Neural progenitor cell (in vitro differentiated cells): ENCODE measurements around the gene ATP5MC3. TPM values are rescaled to one million over a fixed set of nuclear protein-coding genes. Genes with fewer than 3 reads are reported as not detected.

Experiments used
- DNase-seq: peaks from one replicate; pipeline ENCODE4 v3.0.0-alpha.2; 2016; ENCODE audit warnings: low spot score
- H2AFZ ChIP-seq: fragments of 200-600 bp; sonication (generic); replicated peaks from 2 replicates; pipeline ENCODE4 v1.6.1; 2016; ENCODE audit warnings: antibody characterized with exemption
- H3F3A ChIP-seq: fragments of 200-600 bp; sonication (generic); 2 replicates; pipeline ENCODE4 v1.6.1; 2016; ENCODE audit warnings: antibody characterized with exemption, low read depth
- H3K27ac ChIP-seq: fragments of 200-600 bp; sonication (generic); 2 replicates; pipeline ENCODE4 v1.5.1; 2016; ENCODE audit warnings: mild to moderate bottlenecking
- H3K27me3 ChIP-seq: fragments of 200-600 bp; sonication (generic); 2 replicates; pipeline ENCODE4 v1.6.1; 2016; ENCODE audit warnings: mild to moderate bottlenecking, moderate library complexity
- H3K36me3 ChIP-seq: fragments of 200-600 bp; sonication (generic); 2 replicates; pipeline ENCODE4 v1.5.1; 2016
- H3K4me1 ChIP-seq: fragments of 200-600 bp; sonication (generic); 2 replicates; pipeline ENCODE4 v1.6.1; 2016; ENCODE audit warnings: mixed run types
- H3K4me2 ChIP-seq: fragments of 200-600 bp; sonication (generic); 2 replicates; pipeline ENCODE4 v1.6.1; 2016
- H3K4me3 ChIP-seq: fragments of 200-600 bp; sonication (generic); 2 replicates; pipeline ENCODE4 v1.5.1; 2016
- H3K79me2 ChIP-seq: fragments of 200-600 bp; sonication (generic); 2 replicates; pipeline ENCODE4 v1.6.1; 2016; ENCODE audit warnings: low read depth
- H3K9ac ChIP-seq: fragments of 200-600 bp; sonication (generic); 2 replicates; pipeline ENCODE4 v1.6.1; 2016
- H3K9me3 ChIP-seq: fragments of 200-600 bp; sonication (generic); 2 replicates; pipeline ENCODE4 v1.5.1; 2016; ENCODE audit warnings: low read depth
- H4K20me1 ChIP-seq: fragments of 200-600 bp; sonication (generic); 2 replicates; pipeline ENCODE4 v1.6.1; 2016; ENCODE audit warnings: low read depth
- H3K27ac Mint-ChIP-seq: 3 replicates; pipeline ENCODE4 v1.8.0; 2021; ENCODE audit warnings: mixed read lengths
- H3K27me3 Mint-ChIP-seq: 2 replicates; pipeline ENCODE4 v1.8.0; 2022; ENCODE audit warnings: low read depth, mild to moderate bottlenecking, inconsistent platforms, moderate library complexity, mixed read lengths; ENCODE audit not compliant: insufficient read depth
- H3K36me3 Mint-ChIP-seq: 3 replicates; pipeline ENCODE4 v1.8.0; 2021; ENCODE audit warnings: mixed read lengths
- H3K4me1 Mint-ChIP-seq: 3 replicates; pipeline ENCODE4 v1.8.0; 2021; ENCODE audit warnings: mixed read lengths
- H3K4me3 Mint-ChIP-seq: 3 replicates; pipeline ENCODE4 v1.8.0; 2021; ENCODE audit warnings: mild to moderate bottlenecking, moderate library complexity, mixed read lengths
- H3K9me3 Mint-ChIP-seq: 3 replicates; pipeline ENCODE4 v1.8.0; 2020; ENCODE audit warnings: mixed read lengths
- CTCF ChIP-seq: fragments of 200-600 bp; sonication (generic); IDR thresholded peaks from 2 replicates; pipeline ENCODE4 v1.5.1; 2017; ENCODE audit warnings: antibody characterized with exemption, mild to moderate bottlenecking
- EZH2 ChIP-seq: fragments of 200-600 bp; sonication (generic); IDR thresholded peaks from 2 replicates; pipeline ENCODE4 v1.6.1; 2017; ENCODE audit warnings: antibody characterized with exemption, mild to moderate bottlenecking, moderate library complexity
- EZH2phosphoT487 ChIP-seq: fragments of 200-600 bp; sonication (generic); IDR thresholded peaks from 2 replicates; pipeline ENCODE4 v1.6.1; 2017; ENCODE audit warnings: antibody characterized with exemption
- total RNA-seq: library from RNA; depleted of rRNA; stranded (reverse); fragments of >200 nt; gene quantifications from 2 replicates; pipeline ENCODE4 v1.2.3, GENCODE V29; 2015; ENCODE audit warnings: low replicate concordance

Gene ATP5MC3
- total RNA-seq, 1 donor from 2014 or later: 213 TPM

- H3K4me1 Mint-ChIP-seq: peaks cover 3% of the 10 kb centered on the region
- H3K79me2 ChIP-seq: peaks cover 100% of the 10 kb centered on the region
Measured at GRCh38 chr2:175152242-175152641, 29.3 kb downstream of the ATP5MC3 start.

GRCh38 chr2:175151791-175152190 lies 29.7 kb downstream of the ATP5MC3 start:
- Histone ChIP-seq H3K27ac (no peak overlapping the region), H2AFZ (no peak overlapping the region), H3K4me2 (no peak overlapping the region), H3K9ac (no peak overlapping the region), H3K4me3 (no peak overlapping the region), H3K9me3 (no peaks in the 10 kb centered on the region), H3K79me2 (peaks cover 100% of the 10 kb centered on the region), H3F3A (no peaks in the 10 kb centered on the region), H4K20me1 (peaks cover 86% of the 10 kb centered on the region), H3K36me3 (peaks cover 16% of the 10 kb centered on the region), H3K4me1 (no peaks in the 10 kb centered on the region), H3K27me3 (no peaks in the 10 kb centered on the region)
- Mint-ChIP-seq H3K4me1 (peaks cover 3% of the 10 kb centered on the region), H3K9me3 (no peaks in the 10 kb centered on the region), H3K4me3 (no peak overlapping the region), H3K27ac (no peak overlapping the region), H3K27me3 (no peaks in the 10 kb centered on the region), H3K36me3 (peaks cover 33% of the 10 kb centered on the region)
- TF ChIP-seq EZH2 (no peak), EZH2phosphoT487 (no peak), CTCF (no peak)
- DNase-seq: no peak

More at GRCh38 chr2:175152242-175152641, 29.3 kb downstream of the ATP5MC3 start:
- H3K27ac ChIP-seq: no peak overlapping the region
- H3K36me3 ChIP-seq: peaks cover 12% of the 10 kb centered on the region
- no peak overlapping the region for H3K4me2 ChIP-seq
- Mint-ChIP-seq H3K27me3 (no peaks in the 10 kb centered on the region), H3K4me3 (no peak overlapping the region), H3K36me3 (peaks cover 38% of the 10 kb centered on the region), H3K27ac (no peak overlapping the region), H3K9me3 (peaks cover 2% of the 10 kb centered on the region)
- H3K27me3 ChIP-seq: no peaks in the 10 kb centered on the region
- H3F3A ChIP-seq: no peaks in the 10 kb centered on the region
- no peaks in the 10 kb centered on the region for H3K9me3 ChIP-seq
- H4K20me1 ChIP-seq: peaks cover 85% of the 10 kb centered on the region
- DNase-seq: no peak
- TF ChIP-seq EZH2phosphoT487: no peak
- no peak for TF ChIP-seq CTCF
- TF ChIP-seq EZH2: no peak
- H3K4me1 ChIP-seq: no peaks in the 10 kb centered on the region
- no peak overlapping the region for H3K9ac ChIP-seq
- H3K4me3 ChIP-seq: no peak overlapping the region
- H2AFZ ChIP-seq: no peak overlapping the region

- H3K27ac ChIP-seq: no peak overlapping the region
- no peak overlapping the region for H2AFZ ChIP-seq
- H3K27me3 ChIP-seq: no peaks in the 10 kb centered on the region
- peaks cover 19% of the 10 kb centered on the region for H3K36me3 ChIP-seq
- H3K27ac Mint-ChIP-seq: no peak overlapping the region
- no peak overlapping the region for H3K4me2 ChIP-seq
- no peaks in the 10 kb centered on the region for H3K27me3 Mint-ChIP-seq
- no peak for TF ChIP-seq CTCF
- no peak for TF ChIP-seq EZH2phosphoT487
- no peak for TF ChIP-seq EZH2
- no peaks in the 10 kb centered on the region for H3F3A ChIP-seq
- peaks cover 100% of the 10 kb centered on the region for H3K79me2 ChIP-seq
- H3K4me3 ChIP-seq: no peak overlapping the region
- peaks cover 36% of the 10 kb centered on the region for H3K36me3 Mint-ChIP-seq
- H3K9ac ChIP-seq: no peak overlapping the region
- no peaks in the 10 kb centered on the region for H3K9me3 ChIP-seq
- no peak overlapping the region for H3K4me3 Mint-ChIP-seq
- H3K4me1 ChIP-seq: no peaks in the 10 kb centered on the region
- H4K20me1 ChIP-seq: peaks cover 92% of the 10 kb centered on the region
- DNase-seq: no peak
- peaks cover 3% of the 10 kb centered on the region for H3K4me1 Mint-ChIP-seq
- no peaks in the 10 kb centered on the region for H3K9me3 Mint-ChIP-seq
Measured at GRCh38 chr2:175147186-175147585, 34.3 kb downstream of the ATP5MC3 start.
